DMS153 treated with DMSO at 0.1 percent for 48 hours (cell line): Measurements from ENCODE around the gene SIGMAR1.
A peak's percentile ranks its signal among the peaks of the same experiment; 100 is the strongest.
"Not testable (repeated sequence)": the region's sequence is repeated elsewhere in the genome, so short reads cannot be mapped to it uniquely, and the experiment has no call there.

ENCODE experiments used
- DNase-seq: peaks from one replicate; lab custom pipeline; 2025; ENCODE audit not compliant: unreplicated experiment; lab: John Stamatoyannopoulos, UW

SIGMAR1 gene

GRCh38 chr9:34655394-34655793 lies 17.8 kb upstream of the SIGMAR1 start:
- DNase-seq = no peak

- no peak for DNase-seq
Observed at GRCh38 chr9:34654323-34655051, 16.9 kb upstream of the SIGMAR1 start.

- no peak for DNase-seq
Observed at GRCh38 chr9:34653151-34654072, 15.8 kb upstream of the SIGMAR1 start.

- no peak for DNase-seq
Observed at GRCh38 chr9:34652602-34653000, 15.0 kb upstream of the SIGMAR1 start.

- peak; percentile 63 for DNase-seq
Observed at GRCh38 chr9:34651876-34652601, 14.5 kb upstream of the SIGMAR1 start, which contains the start of gene IL11RA. TSS of gene IL11RA (plus strand) at chr9:34652185. CDS start at chr9:34655218, 3,033 bp downstream.

GRCh38 chr9:34651321-34651720 lies 13.7 kb upstream of the SIGMAR1 start:
- no peak for DNase-seq

- no peak for DNase-seq
Observed at GRCh38 chr9:34650816-34651215, 13.2 kb upstream of the SIGMAR1 start.

- no peak for DNase-seq
Observed at GRCh38 chr9:34648673-34649072, 11.1 kb upstream of the SIGMAR1 start.

- no peak for DNase-seq
Observed at GRCh38 chr9:34647651-34648050, 10.1 kb upstream of the SIGMAR1 start.

- DNase-seq = no peak
Observed at GRCh38 chr9:34647084-34647403, 9.5 kb upstream of the SIGMAR1 start.

GRCh38 chr9:34646211-34647083 lies 8.9 kb upstream of the SIGMAR1 start, which contains the start of gene GALT:
TSS of gene GALT (plus strand) at chr9:34646675. CDS start at chr9:34646705, 30 bp downstream.
- peak; percentile 74 for DNase-seq

GRCh38 chr9:34644766-34645314 lies 7.3 kb upstream of the SIGMAR1 start:
- DNase-seq = no peak

GRCh38 chr9:34642679-34643078 lies 5.1 kb upstream of the SIGMAR1 start:
- DNase-seq = no peak

GRCh38 chr9:34639322-34639721 lies 1.7 kb upstream of the SIGMAR1 start:
- DNase-seq = not testable (repeated sequence)

GRCh38 chr9:34638138-34638445 lies 505 bp upstream of the SIGMAR1 start:
- no peak for DNase-seq

- no peak for DNase-seq
Observed at GRCh38 chr9:34636791-34637355, 714 bp downstream of the SIGMAR1 start.

- no peak for DNase-seq
Observed at GRCh38 chr9:34635556-34635955, 2.0 kb downstream of the SIGMAR1 start.

GRCh38 chr9:34634551-34635248 lies 2.9 kb downstream of the SIGMAR1 start:
- no peak for DNase-seq

- peak; percentile 31 for DNase-seq
Observed at GRCh38 chr9:34633851-34634550, 3.6 kb downstream of the SIGMAR1 start.
